ENCODE measurements around the gene THADA. TPM values are rescaled to one million over a fixed set of nuclear protein-coding genes. Genes with fewer than 3 reads are reported as not detected.

Gene THADA
- total RNA-seq, 6 donors from 2014 or later = 23.6 to 57.5 (median 37.3) TPM

DNA sequence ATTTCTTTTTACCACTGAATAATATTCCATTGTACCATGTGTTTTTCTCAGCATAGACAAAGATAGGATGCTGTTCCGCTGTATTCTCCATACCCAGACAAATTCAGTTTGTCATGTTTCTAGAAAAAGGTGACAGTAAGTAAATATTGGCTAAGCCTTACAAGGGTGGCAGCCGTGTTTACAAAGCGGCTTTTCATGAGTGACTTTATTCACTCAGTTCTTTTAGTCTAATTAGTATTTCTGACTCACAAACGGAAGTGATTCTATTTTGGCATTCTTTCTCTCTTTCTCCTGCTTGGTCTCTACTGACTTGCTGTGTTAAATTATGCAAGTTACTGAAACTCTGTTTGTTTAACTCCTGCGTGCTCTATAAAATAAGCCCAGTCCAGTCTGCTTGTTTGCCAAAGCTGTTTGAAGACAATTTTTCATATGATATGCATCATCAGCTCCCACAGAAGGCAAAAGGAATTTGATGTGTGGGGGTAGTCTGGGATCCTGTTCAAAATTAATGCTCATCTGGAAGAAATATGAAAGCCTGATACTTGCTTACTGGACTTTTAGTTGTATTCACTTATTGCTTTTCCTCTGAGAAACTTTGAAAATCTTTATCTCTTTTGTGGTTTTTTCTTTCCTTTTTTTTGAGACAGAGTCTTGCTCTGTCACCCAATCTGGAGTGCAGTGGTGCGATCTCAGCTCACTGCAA, 38.9 kb upstream of the THADA start:
- DNase-seq = no peak
- no peaks in the 10 kb centered on the region for H3K9me3 ChIP-seq
- peaks cover 8 to 19% (median 11%) of the 10 kb centered on the region in 4 donors for H3K4me1 ChIP-seq
- H3K4me3 ChIP-seq = no peak overlapping the region
- TF ChIP-seq EP300 (IDR thresholded peaks at IDR 0.05) (peak in 1 of 4 donors; percentile 4), POLR2AphosphoS5 (IDR thresholded peaks at IDR 0.05) (no peak), POLR2A (IDR thresholded peaks at IDR 0.05) (no peak)
- TF ChIP-seq, protein P1, sequence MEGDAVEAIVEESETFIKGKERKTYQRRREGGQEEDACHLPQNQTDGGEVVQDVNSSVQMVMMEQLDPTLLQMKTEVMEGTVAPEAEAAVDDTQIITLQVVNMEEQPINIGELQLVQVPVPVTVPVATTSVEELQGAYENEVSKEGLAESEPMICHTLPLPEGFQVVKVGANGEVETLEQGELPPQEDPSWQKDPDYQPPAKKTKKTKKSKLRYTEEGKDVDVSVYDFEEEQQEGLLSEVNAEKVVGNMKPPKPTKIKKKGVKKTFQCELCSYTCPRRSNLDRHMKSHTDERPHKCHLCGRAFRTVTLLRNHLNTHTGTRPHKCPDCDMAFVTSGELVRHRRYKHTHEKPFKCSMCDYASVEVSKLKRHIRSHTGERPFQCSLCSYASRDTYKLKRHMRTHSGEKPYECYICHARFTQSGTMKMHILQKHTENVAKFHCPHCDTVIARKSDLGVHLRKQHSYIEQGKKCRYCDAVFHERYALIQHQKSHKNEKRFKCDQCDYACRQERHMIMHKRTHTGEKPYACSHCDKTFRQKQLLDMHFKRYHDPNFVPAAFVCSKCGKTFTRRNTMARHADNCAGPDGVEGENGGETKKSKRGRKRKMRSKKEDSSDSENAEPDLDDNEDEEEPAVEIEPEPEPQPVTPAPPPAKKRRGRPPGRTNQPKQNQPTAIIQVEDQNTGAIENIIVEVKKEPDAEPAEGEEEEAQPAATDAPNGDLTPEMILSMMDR (IDR thresholded peaks at IDR 0.05) = no peak
- 34 to 41% methylated on average over 6 of the region's 6 CpGs for WGBS, 2 donors
- peak overlapping the region in 2 of 4 donors; percentile 8 to 35 for H3K27ac ChIP-seq
- H3K36me3 ChIP-seq = no peaks in the 10 kb centered on the region
- peak in 1 of 2 donors; percentile 3 for ATAC-seq (ENCODE audit: low FRiP score in 2 of 2)
- H3K27me3 ChIP-seq = peaks cover 0 to 3% (median 0%) of the 10 kb centered on the region in 4 donors

DNA sequence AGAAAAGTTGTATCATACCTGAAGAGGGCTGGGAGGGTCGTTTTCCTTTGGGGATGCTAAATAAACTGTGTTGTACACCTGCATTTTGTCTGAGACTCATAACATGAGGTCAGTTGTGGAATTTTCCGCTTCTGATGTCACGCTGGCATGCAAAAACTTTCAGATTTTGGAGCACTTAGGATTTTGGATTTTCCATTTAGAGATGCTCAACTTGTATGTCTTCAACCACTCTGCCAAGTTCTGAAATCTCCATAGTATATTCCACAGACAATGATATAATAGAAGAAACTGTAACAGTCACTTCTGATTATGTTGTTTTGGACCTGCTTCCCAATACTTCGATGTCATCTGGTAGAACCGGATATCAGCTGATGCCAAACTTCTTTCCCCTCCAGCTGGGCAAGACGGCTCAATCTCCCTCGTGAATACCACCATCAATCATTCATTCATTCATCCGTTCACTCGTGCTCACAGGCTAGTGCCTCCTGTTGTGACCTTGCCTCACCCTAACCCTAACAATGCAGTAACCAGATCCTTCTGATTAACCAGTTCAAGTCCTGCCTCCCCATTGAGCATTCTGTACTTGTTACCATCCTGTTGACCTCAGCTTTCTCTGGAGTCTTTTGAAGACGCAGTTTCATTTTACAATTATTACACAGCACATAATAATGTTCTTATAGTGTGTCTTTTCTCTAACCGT, 35.9 kb upstream of the THADA start:
- H3K36me3 ChIP-seq = no peaks in the 10 kb centered on the region
- no peak overlapping the region for H3K4me3 ChIP-seq
- H3K27me3 ChIP-seq = no peaks in the 10 kb centered on the region
- no peak overlapping the region for H3K27ac ChIP-seq
- H3K9me3 ChIP-seq = no peaks in the 10 kb centered on the region
- ATAC-seq (ENCODE audit: low FRiP score in 2 of 2) (no peak), DNase-seq (no peak)
- H3K4me1 ChIP-seq = peaks cover 3 to 7% (median 4%) of the 10 kb centered on the region in 4 donors
- TF ChIP-seq, protein P1 (IDR thresholded peaks at IDR 0.05) = no peak
- TF ChIP-seq EP300 (IDR thresholded peaks at IDR 0.05) (no peak), POLR2A (IDR thresholded peaks at IDR 0.05) (no peak), POLR2AphosphoS5 (IDR thresholded peaks at IDR 0.05) (no peak)
- 63 to 66% methylated on average over 11 of the region's 11 CpGs for WGBS, 2 donors

DNA sequence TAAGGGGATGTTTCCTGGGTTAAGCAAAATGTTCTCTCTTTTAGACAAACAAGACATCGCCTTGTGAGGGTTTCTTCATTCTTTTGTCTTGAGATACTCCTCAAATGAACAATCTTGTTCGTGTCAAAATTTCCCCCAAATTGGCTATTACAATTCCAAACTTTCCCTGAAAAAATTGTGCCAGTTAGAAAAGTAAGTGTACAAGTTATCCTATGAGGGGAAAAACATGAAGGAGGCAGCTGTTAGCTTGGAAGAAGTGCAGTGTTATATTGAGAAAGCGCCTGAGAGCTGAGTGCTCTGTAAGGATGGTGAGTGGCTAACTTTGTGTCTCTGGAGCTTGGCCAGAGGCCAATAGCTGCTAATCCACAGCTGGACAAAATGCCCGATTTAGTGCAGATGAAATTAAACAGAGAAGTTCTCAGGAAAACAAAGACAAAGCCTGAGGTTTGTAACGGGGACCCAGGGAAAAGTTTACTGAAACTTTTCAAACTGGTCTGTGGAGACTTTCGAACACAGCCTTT, 27.2 kb upstream of the THADA start:
- Histone ChIP-seq H3K27me3 (no peaks in the 10 kb centered on the region), H3K9me3 (no peaks in the 10 kb centered on the region), H3K4me1 (no peaks in the 10 kb centered on the region), H3K4me3 (no peak overlapping the region), H3K27ac (peak overlapping the region in 1 of 4 donors; percentile 59), H3K36me3 (no peaks in the 10 kb centered on the region)
- ATAC-seq (ENCODE audit: low FRiP score in 2 of 2) (no peak), DNase-seq (no peak)
- 44 to 52% methylated on average over 6 of the region's 6 CpGs for WGBS, 2 donors
- no peak for TF ChIP-seq POLR2A (IDR thresholded peaks at IDR 0.05)
- no peak for TF ChIP-seq POLR2AphosphoS5 (IDR thresholded peaks at IDR 0.05)
- TF ChIP-seq EP300 (IDR thresholded peaks at IDR 0.05) = no peak
- TF ChIP-seq, protein P1 (IDR thresholded peaks at IDR 0.05) = no peak

DNA sequence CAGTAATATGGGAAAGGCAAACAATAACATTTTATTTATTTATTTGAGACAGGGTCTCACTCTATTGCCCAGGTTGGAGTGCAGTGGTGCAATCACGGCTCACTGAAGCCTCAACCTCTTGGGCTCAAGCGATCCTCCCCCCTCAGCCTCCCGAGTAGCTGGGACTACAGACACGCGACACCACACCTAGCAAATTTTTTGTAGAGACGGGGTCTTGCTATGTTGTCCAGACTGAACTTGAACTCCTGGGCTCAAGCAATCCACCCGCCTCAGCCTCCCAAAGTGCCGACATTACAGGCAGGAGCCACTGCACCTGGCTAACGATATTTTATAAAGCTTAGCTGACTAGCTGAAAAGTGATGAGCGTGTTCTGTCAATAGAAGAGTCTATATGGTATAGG, 23.7 kb upstream of the THADA start:
- no peaks in the 10 kb centered on the region for H3K36me3 ChIP-seq
- no peaks in the 10 kb centered on the region for H3K27me3 ChIP-seq
- no peak for TF ChIP-seq POLR2AphosphoS5 (IDR thresholded peaks at IDR 0.05)
- TF ChIP-seq, protein P1 (IDR thresholded peaks at IDR 0.05) = no peak
- no peak for TF ChIP-seq POLR2A (IDR thresholded peaks at IDR 0.05)
- no peak for TF ChIP-seq EP300 (IDR thresholded peaks at IDR 0.05)
- DNase-seq = no peak
- no peaks in the 10 kb centered on the region for H3K9me3 ChIP-seq
- no peak overlapping the region for H3K27ac ChIP-seq
- no peak overlapping the region for H3K4me3 ChIP-seq
- WGBS, 2 donors = 94 to 96% methylated on average over 10 of the region's 10 CpGs
- ATAC-seq (ENCODE audit: low FRiP score in 2 of 2) = no peak
- H3K4me1 ChIP-seq = no peaks in the 10 kb centered on the region

Data from upper lobe of left lung (tissue), 6 donors.